Posterior vena cava (tissue), 2 donors: ENCODE measurements around the gene RNF145. TPM values are rescaled to one million over a fixed set of nuclear protein-coding genes. Genes with fewer than 3 reads are reported as not detected.
"Not testable (repeated sequence)": the region's sequence is repeated elsewhere in the genome, so short reads cannot be mapped to it uniquely, and the experiment has no call there.

Source experiments
- DNase-seq: peaks from one replicate; pipeline ENCODE4 v3.0.0-alpha.2; 2020; ENCODE audit warnings: low spot score
- intact Hi-C, 2 donors: fragments of 100-400 bp; cut with DNase I; formaldehyde crosslinking; loops; one replicate each; pipeline versions ENCODE4 v1.14.1 to v1.14.2; 2022 to 2023
- total RNA-seq, 2 donors: library from RNA; stranded (reverse); fragmentation: NEBNext Ultra II Directional; extraction: Animal tissue kit (Norgen Biotek cat#: 25700); gene quantifications; one replicate each; pipeline ENCODE4 v1.2.1, GENCODE V29; 2021
- donor health status: DM: yes; HTN: yes; CAD: no.
- donor health status: DM: yes; HTN: yes; CAD: no.

The RNF145 gene
- total RNA-seq, 2 donors from 2014 or later, result 49.2 to 52.1 TPM

DNA sequence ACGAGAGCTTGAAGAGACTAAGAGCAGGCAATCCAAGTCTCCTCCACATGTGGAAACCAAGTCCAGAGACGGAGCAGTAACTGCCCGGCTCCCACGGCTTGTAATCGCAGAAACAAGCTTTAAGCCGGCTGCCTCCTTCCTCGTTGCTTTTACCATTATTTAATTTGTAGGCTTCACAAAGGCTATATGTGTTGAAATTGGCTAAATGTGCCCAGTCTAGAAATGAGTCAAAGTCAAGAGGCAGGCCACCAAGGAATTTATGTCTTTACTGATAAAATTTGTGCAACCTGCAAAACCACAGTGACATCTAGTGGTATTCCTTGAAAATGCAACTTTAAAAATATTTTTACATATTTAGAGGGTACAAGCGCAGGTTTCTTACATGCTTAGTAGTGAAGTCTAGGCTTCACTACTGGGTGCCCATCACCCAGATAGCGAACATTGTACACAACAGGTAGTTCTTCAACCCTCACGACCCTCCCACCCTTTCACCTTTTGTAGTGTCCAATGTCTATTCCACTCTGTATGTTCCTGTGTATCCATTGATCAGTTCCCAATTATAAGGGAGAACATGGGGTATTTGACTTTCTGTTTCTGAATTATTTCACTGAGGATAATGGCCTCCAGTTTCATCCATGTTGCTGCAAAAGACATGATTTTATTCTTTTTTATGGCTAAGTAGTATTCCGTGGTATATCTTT is 76.2 kb downstream of the RNF145 start:
- intact Hi-C loops, result loop anchor here in 1 of 2 donors (10.0 kb wide), 1 partner anchor 1308 kb away; no protein-coding TSS in a partner anchor

DNA sequence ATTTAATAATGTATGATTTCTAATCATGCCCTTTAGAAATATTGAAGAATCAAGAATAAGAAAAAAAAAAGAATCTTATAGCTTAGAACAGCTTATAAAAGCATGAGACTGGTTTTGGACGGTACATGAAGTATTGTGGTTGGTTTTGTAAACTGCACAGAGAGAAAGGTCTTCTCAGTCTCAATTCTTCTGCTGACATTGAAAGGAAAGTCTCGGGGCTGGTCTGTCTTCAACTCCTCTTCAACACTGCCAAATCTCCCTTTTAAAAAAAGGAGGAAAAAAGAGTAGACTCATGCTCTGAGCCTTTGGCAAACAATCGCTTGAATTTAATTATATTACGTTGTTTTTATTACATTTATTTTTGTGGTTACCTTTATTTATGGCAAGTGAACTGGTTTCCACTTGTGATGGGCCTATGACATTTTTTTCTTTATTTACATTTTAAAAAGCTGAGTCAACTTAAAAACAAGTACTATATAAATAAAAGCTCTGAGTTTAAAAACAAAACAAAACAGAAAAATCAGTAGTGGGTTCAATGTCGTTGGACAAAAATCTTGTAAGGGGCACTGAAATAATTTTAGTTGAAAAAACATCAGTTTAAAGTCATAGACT is 76.8 kb downstream of the RNF145 start:
- intact Hi-C loops, result loop anchor here in 1 of 2 donors (10.0 kb wide), 1 partner anchor 1308 kb away; no protein-coding TSS in a partner anchor
- DNase-seq, result no peak

More for the DNA sequence above, 76.2 kb downstream of the RNF145 start:
- DNase-seq, result no peak

DNA sequence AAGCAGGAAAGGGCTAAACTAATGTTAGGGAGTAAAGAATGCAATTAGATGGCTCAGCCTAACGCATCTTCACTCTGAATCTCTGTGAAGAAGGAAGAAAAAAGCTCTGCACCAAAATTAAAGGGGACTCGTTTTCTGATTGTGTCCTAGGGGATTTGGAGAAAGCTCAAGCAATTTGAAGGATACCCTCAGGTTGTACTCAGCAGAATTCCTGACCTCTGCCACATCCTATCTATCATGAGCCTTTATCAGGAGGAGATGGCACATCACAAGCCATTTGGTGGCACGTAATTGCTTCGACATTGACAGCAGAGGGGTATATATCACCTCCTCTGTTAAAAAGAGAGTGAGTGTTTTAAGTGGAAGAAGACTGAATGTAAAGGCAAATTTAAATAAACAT is 77.4 kb downstream of the RNF145 start:
- no peak for DNase-seq
- intact Hi-C loops, result loop anchor here in 1 of 2 donors (10.0 kb wide), 1 partner anchor 1307 kb away; no protein-coding TSS in a partner anchor

DNA sequence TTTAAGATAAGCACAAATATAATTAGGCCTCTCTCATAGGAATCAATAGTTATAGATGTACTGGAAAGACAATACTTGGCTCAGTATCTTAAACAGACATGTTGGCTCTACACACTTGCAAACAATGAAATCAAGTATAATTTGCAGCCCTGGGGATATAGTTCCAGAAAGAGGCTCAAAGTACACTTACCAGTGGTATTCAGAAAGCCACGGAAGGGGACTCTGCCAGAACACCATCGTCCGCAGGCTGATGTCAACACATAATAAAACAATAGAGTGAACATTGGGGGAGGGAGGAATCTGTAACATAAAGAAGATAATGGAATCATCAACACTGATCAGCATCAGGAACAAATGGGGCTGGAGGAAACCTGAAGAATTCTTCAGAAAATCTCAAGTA is 78.5 kb downstream of the RNF145 start:
- DNase-seq, result no peak
- intact Hi-C loops, result loop anchor here in 1 of 2 donors (10.0 kb wide), 1 partner anchor 1306 kb away; no protein-coding TSS in a partner anchor

DNA sequence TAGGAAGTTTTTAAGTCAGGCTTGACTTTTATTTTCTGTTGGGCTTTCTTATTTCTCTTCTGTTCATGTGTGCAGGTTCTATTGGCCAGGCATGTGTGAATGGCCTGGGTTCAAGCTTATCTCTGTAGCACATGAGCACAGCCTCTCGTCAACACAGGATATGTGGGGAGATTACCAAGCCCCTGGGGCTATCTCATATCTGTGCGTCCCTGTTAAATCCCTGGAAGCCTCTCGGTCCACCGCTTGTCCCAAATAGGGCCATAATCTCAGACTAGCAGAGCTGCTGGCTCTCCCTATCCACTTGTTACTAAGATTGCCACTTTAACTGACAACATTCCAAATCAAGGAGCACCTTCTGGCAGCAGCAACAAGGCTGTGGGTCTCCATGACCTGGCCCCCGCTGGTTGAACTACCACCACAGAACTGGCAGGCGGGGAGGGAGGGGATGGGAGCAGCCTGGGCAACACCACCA is 81.2 kb downstream of the RNF145 start:
- intact Hi-C loops, result loop anchor here in 1 of 2 donors (10.0 kb wide), 1 partner anchor 1313 kb away; no protein-coding TSS in a partner anchor
- DNase-seq, result peak; percentile 66

DNA sequence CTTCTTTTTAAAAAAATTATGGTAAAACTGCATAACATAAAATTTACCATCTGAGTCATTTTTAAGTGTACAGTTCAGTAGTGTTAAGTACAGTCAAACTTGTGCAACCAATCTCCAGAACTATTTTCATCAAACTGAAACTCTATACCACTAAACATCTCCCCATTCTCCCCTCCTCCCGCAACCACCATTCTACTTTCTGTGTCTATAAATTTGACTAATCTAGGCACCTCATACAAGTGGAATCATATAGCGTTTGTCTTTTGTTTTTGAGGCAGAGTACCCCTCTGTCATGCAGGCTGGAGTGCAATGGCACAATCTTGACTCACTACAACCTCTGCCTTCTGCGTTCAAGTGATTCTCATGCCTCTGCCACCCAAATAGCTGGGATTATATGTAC is 85.7 kb downstream of the RNF145 start:
- no peak for DNase-seq
- intact Hi-C loops, result loop anchor here in 1 of 2 donors (10.0 kb wide), 1 partner anchor 1309 kb away; no protein-coding TSS in a partner anchor

DNA sequence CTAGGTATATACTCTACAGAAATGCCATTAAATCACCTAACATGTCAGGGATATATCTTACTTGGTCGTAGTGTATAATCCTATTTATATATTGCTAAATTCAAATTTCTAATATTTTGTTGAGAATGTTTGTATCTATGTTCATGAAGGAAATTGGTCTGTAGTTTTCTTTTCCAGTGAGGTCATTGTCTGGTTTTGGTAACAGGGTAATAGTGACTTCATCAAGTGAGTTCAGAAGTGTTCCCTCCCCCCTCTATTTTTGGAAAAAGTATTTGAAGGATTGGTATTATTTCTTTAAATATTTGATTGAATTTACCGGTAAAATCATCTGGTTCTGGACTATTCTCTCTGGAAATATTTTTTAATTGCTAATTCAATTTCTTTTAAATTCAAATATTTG is 86.2 kb downstream of the RNF145 start:
- DNase-seq, result no peak
- intact Hi-C loops, result loop anchor here in 1 of 2 donors (10.0 kb wide), 1 partner anchor 1308 kb away; no protein-coding TSS in a partner anchor

DNA sequence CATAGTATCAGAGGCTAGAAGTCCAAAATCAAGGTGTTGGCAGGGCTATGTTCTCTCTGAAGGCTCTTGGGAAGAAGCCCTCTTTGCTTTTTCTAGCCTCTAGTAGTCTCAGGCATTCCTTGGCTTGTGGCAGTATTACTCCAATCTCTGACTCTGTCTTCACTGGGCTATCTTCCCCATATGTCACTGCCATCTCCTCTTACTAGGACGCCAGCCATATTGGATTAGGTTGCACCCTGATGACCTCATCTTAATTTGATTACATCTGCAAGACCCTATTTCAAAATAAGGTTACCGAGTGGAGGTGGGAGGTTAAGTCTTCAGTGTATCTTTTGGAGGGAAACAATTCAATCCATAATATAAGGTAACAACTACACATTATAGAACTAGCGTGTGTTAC is 88.3 kb downstream of the RNF145 start:
- intact Hi-C loops, result loop anchor here in 1 of 2 donors (10.0 kb wide), 1 partner anchor 1306 kb away; no protein-coding TSS in a partner anchor
- no peak for DNase-seq

DNA sequence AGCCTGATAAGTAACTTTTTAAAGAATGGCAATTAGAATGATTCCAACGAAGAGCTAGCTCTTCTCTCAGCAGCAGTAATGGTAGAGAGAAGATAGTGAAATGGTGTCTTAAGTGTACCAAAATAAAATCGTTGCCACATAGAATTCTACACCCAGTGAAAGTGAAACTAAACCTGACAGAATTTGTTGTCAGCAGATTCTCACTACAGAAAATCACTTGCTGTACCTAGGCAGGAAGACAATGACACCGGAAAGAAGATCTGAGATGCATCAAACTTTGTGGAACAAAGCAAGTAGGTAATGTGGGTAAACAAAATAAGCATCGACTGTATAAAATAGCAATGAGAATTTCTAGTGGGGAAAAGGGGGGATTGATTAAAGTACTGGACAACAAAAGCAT is 88.9 kb downstream of the RNF145 start:
- DNase-seq, result no peak
- intact Hi-C loops, result loop anchor here in 1 of 2 donors (10.0 kb wide), 1 partner anchor 1306 kb away; no protein-coding TSS in a partner anchor

DNA sequence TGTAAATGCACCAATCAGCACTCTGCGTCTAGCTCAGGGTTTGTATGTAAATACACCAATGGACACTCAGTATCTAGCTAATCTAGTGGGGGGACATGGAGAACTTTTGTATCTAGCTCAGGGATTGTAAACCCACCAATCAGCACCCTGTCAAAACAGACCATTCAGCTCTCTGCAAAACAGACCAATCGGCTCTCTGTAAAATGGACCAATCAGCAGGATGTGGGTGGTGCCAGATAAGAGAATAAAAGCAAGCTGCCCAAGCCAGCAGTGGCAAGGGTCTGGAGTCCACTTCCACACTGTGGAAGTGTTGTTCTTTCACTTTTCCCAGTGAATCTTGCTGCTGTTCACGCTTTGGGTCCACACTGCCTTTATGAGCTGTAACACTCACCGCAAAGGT is 89.5 kb downstream of the RNF145 start:
- intact Hi-C loops, result loop anchor here in 1 of 2 donors (10.0 kb wide), 1 partner anchor 1305 kb away; no protein-coding TSS in a partner anchor
- not testable (repeated sequence) for DNase-seq

DNA sequence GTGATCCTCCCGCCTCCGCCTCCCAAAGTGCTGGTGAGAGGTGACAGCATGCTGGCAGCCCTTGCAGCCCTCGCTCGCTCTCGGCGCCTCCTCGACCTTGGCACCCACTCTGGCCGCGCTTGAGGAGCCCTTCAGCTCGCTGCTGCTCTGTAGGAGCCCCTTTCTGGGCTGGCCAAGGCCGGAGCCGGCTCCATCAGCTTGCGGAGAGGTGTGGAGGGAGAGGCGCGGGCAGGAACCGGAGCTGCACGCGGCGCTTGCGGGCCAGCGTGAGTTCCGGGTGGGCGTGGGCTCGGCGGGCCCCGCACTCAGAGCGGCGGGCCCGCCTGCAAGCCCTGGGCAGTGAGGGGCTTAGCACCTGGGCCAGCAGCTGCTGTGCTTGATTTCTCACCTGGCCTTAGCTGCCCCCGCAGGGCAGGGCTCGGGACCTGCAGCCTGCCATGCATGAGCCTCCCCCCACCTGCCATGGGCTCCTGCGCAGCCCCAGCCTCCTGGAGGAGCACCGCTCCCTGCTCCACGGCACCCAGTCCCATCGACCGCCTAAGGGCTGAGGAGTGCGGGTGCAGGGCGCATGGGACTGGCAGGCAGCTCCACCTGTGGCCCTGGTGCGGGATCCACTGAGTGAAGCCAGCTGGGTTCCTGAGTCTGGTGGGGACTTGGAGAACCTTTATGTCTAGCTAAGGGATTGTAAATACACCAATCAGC is 90.2 kb downstream of the RNF145 start:
- intact Hi-C loops, result not testable (repeated sequence)
- peak; percentile 78 for DNase-seq

DNA sequence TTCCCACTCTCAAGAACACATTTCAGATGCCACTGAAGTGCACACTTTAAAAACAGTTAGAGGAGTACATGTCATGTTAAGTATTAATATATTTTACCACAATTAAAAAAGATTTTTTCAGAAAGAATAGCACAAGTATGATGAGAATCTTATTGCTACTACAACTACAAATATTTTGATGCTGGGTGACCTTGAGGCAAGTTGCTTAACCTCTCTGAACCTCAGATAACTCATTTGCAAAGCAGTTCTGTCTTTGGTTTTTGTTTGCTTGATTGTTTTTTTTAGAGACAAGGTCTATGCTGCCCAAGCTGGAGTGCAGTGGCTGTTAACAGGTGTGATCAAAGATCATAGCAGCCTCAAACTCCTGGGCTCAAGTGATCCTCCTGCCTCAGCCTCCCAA is 95.9 kb downstream of the RNF145 start:
- DNase-seq, result no peak
- intact Hi-C loops, result no loop called here

DNA sequence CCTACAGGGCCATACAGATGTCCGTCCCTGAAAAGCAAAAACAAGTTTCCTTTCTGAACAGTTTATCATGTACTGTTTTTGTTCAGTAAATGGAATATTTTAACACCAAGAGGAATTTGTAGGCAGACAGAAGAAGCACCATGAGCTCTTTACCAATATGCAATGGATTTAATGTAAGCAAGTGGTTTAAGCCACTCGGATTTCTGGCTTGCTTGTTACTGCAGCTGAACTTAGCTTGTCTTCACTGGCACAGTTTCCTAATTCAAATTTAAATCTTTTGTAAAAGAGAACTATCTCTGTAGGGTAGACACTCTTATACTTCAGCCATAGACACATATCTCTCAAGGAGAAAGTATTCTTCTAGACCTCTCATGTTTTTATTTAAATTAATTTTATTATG is 96.9 kb downstream of the RNF145 start:
- intact Hi-C loops, result no loop called here
- DNase-seq, result no peak

Other genes starting within 250 kb of the RNF145 start
- gene EBF1, start 109.6 kb downstream of the RNF145 start, total RNA-seq, result 10 to 100 TPM; 46.6 to 87.4 TPM
- 10 to 100 TPM; 26.5 to 30.9 TPM for gene UBLCP1, start 53.7 kb upstream of the RNF145 start, total RNA-seq
- gene IL12B, start 120.9 kb upstream of the RNF145 start, total RNA-seq, result not detected